Astrocyte (in vitro differentiated cells and primary cell): ENCODE data around the gene ZC3H15. TPM values are rescaled to one million over a fixed set of nuclear protein-coding genes. Genes with fewer than 3 reads are reported as not detected.

ENCODE experiments used
- DNase-seq: peaks from one replicate; pipeline ENCODE4 v3.0.0-alpha.2; 2010; ENCODE audit warnings: low read depth
- FAIRE-seq: peaks from 2 replicates; lab custom pipeline; 2011; peaks lifted over from hg19 to GRCh38; lab: Jason Lieb, UNC
- H2AFZ ChIP-seq: 2 replicates; pipeline ENCODE4 v1.6.0; 2012; ENCODE audit warnings: low read depth, low read length, inconsistent platforms
- H3K27ac ChIP-seq: 2 replicates; pipeline ENCODE4 v1.5.1; 2011; ENCODE audit warnings: low read depth, low read length, inconsistent platforms
- H3K27me3 ChIP-seq: 2 replicates; pipeline ENCODE4 v1.6.0; 2011; ENCODE audit warnings: low read length, inconsistent platforms; ENCODE audit not compliant: insufficient read depth
- H3K36me3 ChIP-seq: 2 replicates; pipeline ENCODE4 v1.5.1; 2011; ENCODE audit warnings: low read length, inconsistent platforms; ENCODE audit not compliant: insufficient read depth
- H3K4me1 ChIP-seq: 2 replicates; pipeline ENCODE4 v1.5.1; 2011; ENCODE audit warnings: low read length, inconsistent platforms; ENCODE audit not compliant: insufficient read depth
- H3K4me2 ChIP-seq: 2 replicates; pipeline ENCODE4 v1.6.0; 2012; ENCODE audit warnings: low read length, inconsistent platforms
- H3K4me3 ChIP-seq: 2 replicates; pipeline ENCODE4 v1.5.1; 2011; ENCODE audit warnings: low read depth, mild to moderate bottlenecking, low read length, inconsistent platforms; ENCODE audit not compliant: insufficient read depth
- H3K79me2 ChIP-seq: 2 replicates; pipeline ENCODE4 v1.6.0; 2012; ENCODE audit warnings: mild to moderate bottlenecking, low read length, inconsistent platforms; ENCODE audit not compliant: insufficient read depth
- H3K9ac ChIP-seq: 2 replicates; pipeline ENCODE4 v1.6.0; 2012; ENCODE audit warnings: mild to moderate bottlenecking, low read length, inconsistent platforms
- H3K9me3 ChIP-seq: 2 replicates; pipeline ENCODE4 v1.5.1; 2012; ENCODE audit warnings: low read depth, mild to moderate bottlenecking, low read length, inconsistent platforms; ENCODE audit not compliant: insufficient read depth
- H4K20me1 ChIP-seq: 2 replicates; pipeline ENCODE4 v1.6.0; 2012; ENCODE audit warnings: low read length, inconsistent platforms; ENCODE audit not compliant: insufficient read depth
- H3K27ac Mint-ChIP-seq: one replicate; pipeline ENCODE4 v1.8.0; 2021; ENCODE audit warnings: mild to moderate bottlenecking, mixed read lengths; ENCODE audit not compliant: unreplicated experiment
- H3K27me3 Mint-ChIP-seq: one replicate; pipeline ENCODE4 v1.8.0; 2021; ENCODE audit warnings: low read depth, mixed read lengths; ENCODE audit not compliant: unreplicated experiment
- H3K36me3 Mint-ChIP-seq: one replicate; pipeline ENCODE4 v1.8.0; 2021; ENCODE audit warnings: low read depth, mixed read lengths; ENCODE audit not compliant: unreplicated experiment
- H3K4me1 Mint-ChIP-seq: one replicate; pipeline ENCODE4 v1.8.0; 2021; ENCODE audit warnings: low read depth, mixed read lengths; ENCODE audit not compliant: unreplicated experiment
- H3K4me3 Mint-ChIP-seq: one replicate; pipeline ENCODE4 v1.8.0; 2021; ENCODE audit warnings: mild to moderate bottlenecking, moderate library complexity, mixed read lengths; ENCODE audit not compliant: unreplicated experiment
- H3K9me3 Mint-ChIP-seq: one replicate; pipeline ENCODE4 v1.8.0; 2021; ENCODE audit warnings: mild to moderate bottlenecking, mixed read lengths; ENCODE audit not compliant: unreplicated experiment
- CTCF ChIP-seq: IDR thresholded peaks from 2 replicates; pipeline ENCODE4 v1.5.1; 2011; ENCODE audit warnings: low read depth, mild to moderate bottlenecking, inconsistent platforms, low read length, moderate library complexity; ENCODE audit not compliant: insufficient read depth
- EZH2 ChIP-seq: IDR thresholded peaks from 2 replicates; pipeline ENCODE4 v1.6.1; 2012; ENCODE audit warnings: mild to moderate bottlenecking, low read length, inconsistent platforms; ENCODE audit not compliant: insufficient read depth
- total RNA-seq: library from RNA; stranded (reverse); gene quantifications from 2 replicates; pipeline ENCODE4 v1.2.1, GENCODE V29; 2021

Gene ZC3H15
- total RNA-seq, 1 donor from 2014 or later = 76.4 TPM

GRCh38 chr2:186445506-186445905 lies 40.6 kb upstream of the ZC3H15 start:
- no peak overlapping the region for H3K27ac Mint-ChIP-seq

GRCh38 chr2:186455613-186456012 lies 30.4 kb upstream of the ZC3H15 start:
- FAIRE-seq (no peak), DNase-seq (no peak)
- no peak overlapping the region for H3K27ac Mint-ChIP-seq
- no peak overlapping the region for H3K4me2 ChIP-seq
- H3K4me1 Mint-ChIP-seq = no peaks in the 10 kb centered on the region
- H3K36me3 Mint-ChIP-seq = no peaks in the 10 kb centered on the region
- H3K4me3 Mint-ChIP-seq = no peak overlapping the region
- H3K4me3 ChIP-seq = no peak overlapping the region
- no peaks in the 10 kb centered on the region for H3K9me3 Mint-ChIP-seq
- no peaks in the 10 kb centered on the region for H3K27me3 Mint-ChIP-seq
- H3K36me3 ChIP-seq = no peaks in the 10 kb centered on the region
- H2AFZ ChIP-seq = no peak overlapping the region
- no peaks in the 10 kb centered on the region for H3K79me2 ChIP-seq
- TF ChIP-seq EZH2 (no peak), CTCF (no peak)
- no peak overlapping the region for H3K9ac ChIP-seq
- H3K9me3 ChIP-seq = no peaks in the 10 kb centered on the region
- H4K20me1 ChIP-seq = no peaks in the 10 kb centered on the region
- H3K4me1 ChIP-seq = peaks cover 10% of the 10 kb centered on the region
- no peaks in the 10 kb centered on the region for H3K27me3 ChIP-seq
- no peak overlapping the region for H3K27ac ChIP-seq

More at GRCh38 chr2:186445506-186445905, 40.6 kb upstream of the ZC3H15 start:
- H3K4me1 Mint-ChIP-seq = no peaks in the 10 kb centered on the region
- no peak overlapping the region for H2AFZ ChIP-seq
- FAIRE-seq (no peak), DNase-seq (no peak)
- no peaks in the 10 kb centered on the region for H3K36me3 ChIP-seq
- H3K4me3 ChIP-seq = no peak overlapping the region
- no peaks in the 10 kb centered on the region for H3K9me3 Mint-ChIP-seq
- no peaks in the 10 kb centered on the region for H3K79me2 ChIP-seq
- H3K9ac ChIP-seq = no peak overlapping the region
- no peaks in the 10 kb centered on the region for H3K36me3 Mint-ChIP-seq
- H3K9me3 ChIP-seq = no peaks in the 10 kb centered on the region
- no peak overlapping the region for H3K4me3 Mint-ChIP-seq
- no peaks in the 10 kb centered on the region for H3K27me3 ChIP-seq
- H3K4me2 ChIP-seq = no peak overlapping the region
- no peaks in the 10 kb centered on the region for H4K20me1 ChIP-seq
- TF ChIP-seq EZH2 (no peak), CTCF (no peak)
- no peaks in the 10 kb centered on the region for H3K4me1 ChIP-seq
- no peaks in the 10 kb centered on the region for H3K27me3 Mint-ChIP-seq
- H3K27ac ChIP-seq = no peak overlapping the region

- peak overlapping the region; percentile 50 for H3K4me2 ChIP-seq
Measured at GRCh38 chr2:186456941-186457340, 29.1 kb upstream of the ZC3H15 start.

More at GRCh38 chr2:186456941-186457340, 29.1 kb upstream of the ZC3H15 start:
- Histone ChIP-seq H3K27me3 (no peaks in the 10 kb centered on the region), H3K4me3 (no peak overlapping the region), H3K9ac (no peak overlapping the region), H2AFZ (no peak overlapping the region), H3K4me1 (peaks cover 10% of the 10 kb centered on the region), H3K27ac (peak overlapping the region; percentile 28), H3K9me3 (no peaks in the 10 kb centered on the region), H4K20me1 (no peaks in the 10 kb centered on the region), H3K79me2 (no peaks in the 10 kb centered on the region), H3K36me3 (no peaks in the 10 kb centered on the region)
- no peaks in the 10 kb centered on the region for H3K27me3 Mint-ChIP-seq
- TF ChIP-seq EZH2 = no peak
- TF ChIP-seq CTCF = no peak
- no peak overlapping the region for H3K4me3 Mint-ChIP-seq
- no peaks in the 10 kb centered on the region for H3K36me3 Mint-ChIP-seq
- peak; percentile 99 for DNase-seq
- H3K4me1 Mint-ChIP-seq = no peaks in the 10 kb centered on the region
- FAIRE-seq = no peak
- no peak overlapping the region for H3K27ac Mint-ChIP-seq
- no peaks in the 10 kb centered on the region for H3K9me3 Mint-ChIP-seq
